IMR-90 (cell line): ENCODE data around the gene NADK. TPM values are rescaled to one million over a fixed set of nuclear protein-coding genes. Genes with fewer than 3 reads are reported as not detected.

Source experiments
- ATAC-seq: fragments of 200-7000 bp; cut with Tn5 transposase; 2 replicates; pipeline ENCODE4 v1.9.1; 2020; ENCODE audit warnings: low read depth, mild to moderate bottlenecking, moderate library complexity
- BruUV-seq: library from RNA; stranded (reverse); fragments of 400-500 nt; replicated peaks from 2 replicates; lab custom pipeline; 2021; lab: Mats Ljungman, UMichigan
- CTCF ChIA-PET: fragments of 300-600 bp; formaldehyde crosslinking; extraction: SDS; loops from one replicate; lab custom pipeline; 2021; ENCODE audit warnings: antibody characterized with exemption; lab: Yijun Ruan, JAX
- POLR2A ChIA-PET: fragments of 300-600 bp; sonication (Branson Sonifier 250); formaldehyde crosslinking; loops from one replicate; lab custom pipeline; 2022; ENCODE audit warnings: antibody characterized with exemption; ENCODE audit not compliant: unreplicated experiment; lab: Charles Lee
- DNase-seq: peaks from one replicate; pipeline ENCODE4 v3.0.0; 2013
- H2AFZ ChIP-seq: replicated peaks from 2 replicates; pipeline ENCODE3; 2013; ENCODE audit warnings: low read length, mild to moderate bottlenecking; ENCODE audit not compliant: poor library complexity
- H2AK5ac ChIP-seq: 2 replicates; pipeline ENCODE4 v1.6.1; 2013; ENCODE audit warnings: low read depth, low read length, inconsistent platforms
- H2AK9ac ChIP-seq: replicated peaks from 2 replicates; pipeline ENCODE3; 2013; ENCODE audit warnings: mild to moderate bottlenecking, low read depth, low read length, moderate library complexity; ENCODE audit not compliant: poor library complexity
- H2BK120ac ChIP-seq: 2 replicates; pipeline ENCODE4 v1.6.1; 2013; ENCODE audit warnings: low read depth, low read length, inconsistent platforms
- H2BK15ac ChIP-seq: 3 replicates; pipeline ENCODE4 v1.6.1; 2013; ENCODE audit warnings: low read depth, low read length, inconsistent platforms
- H2BK20ac ChIP-seq: 2 replicates; pipeline ENCODE4 v1.6.1; 2013; ENCODE audit warnings: low read depth, mild to moderate bottlenecking, inconsistent platforms, low read length, moderate library complexity
- H2BK5ac ChIP-seq: 2 replicates; pipeline ENCODE4 v1.6.1; 2013; ENCODE audit warnings: mild to moderate bottlenecking, low read depth, low read length, inconsistent platforms; ENCODE audit not compliant: poor library complexity, severe bottlenecking
- H3K14ac ChIP-seq: replicated peaks from 2 replicates; pipeline ENCODE4 v1.6.1; 2013; ENCODE audit warnings: low read depth, low read length, inconsistent platforms
- H3K18ac ChIP-seq: 2 replicates; pipeline ENCODE4 v1.6.1; 2013; ENCODE audit warnings: low read depth, low read length, control low read depth
- H3K23ac ChIP-seq: 2 replicates; pipeline ENCODE4 v1.6.1; 2013; ENCODE audit warnings: low read depth, low read length, inconsistent platforms
- H3K27ac ChIP-seq: 2 replicates; pipeline ENCODE4 v1.5.1; 2013; ENCODE audit warnings: mild to moderate bottlenecking, control low read depth, low read length; ENCODE audit not compliant: insufficient read depth
- H3K27me3 ChIP-seq: 2 replicates; pipeline ENCODE4 v1.6.1; 2013; ENCODE audit warnings: low read length; ENCODE audit not compliant: control insufficient read depth, insufficient read depth
- H3K36me3 ChIP-seq: 2 replicates; pipeline ENCODE4 v1.6.1; 2013; ENCODE audit warnings: low read length, mixed read lengths; ENCODE audit not compliant: control insufficient read depth, insufficient read depth
- H3K4ac ChIP-seq: 2 replicates; pipeline ENCODE4 v1.6.1; 2013; ENCODE audit warnings: low read depth, low read length, inconsistent platforms
- H3K4me1 ChIP-seq: 2 replicates; pipeline ENCODE4 v1.6.1; 2013; ENCODE audit warnings: low read length, mixed read lengths; ENCODE audit not compliant: control insufficient read depth, insufficient read depth
- H3K4me2 ChIP-seq: 2 replicates; pipeline ENCODE4 v1.6.1; 2013; ENCODE audit warnings: low read depth, mild to moderate bottlenecking, control low read depth, low read length, moderate library complexity
- H3K4me3 ChIP-seq: 2 replicates; pipeline ENCODE4 v1.5.1; 2013; ENCODE audit warnings: low read depth, mild to moderate bottlenecking, control low read depth, low read length, moderate library complexity; ENCODE audit not compliant: insufficient read depth
- H3K56ac ChIP-seq: 2 replicates; pipeline ENCODE4 v1.6.1; 2013; ENCODE audit warnings: low read length, inconsistent platforms; ENCODE audit not compliant: insufficient read depth; ENCODE audit errors: extremely low read depth
- H3K79me1 ChIP-seq, 2 experiments: 2 replicates each; pipeline ENCODE4 v1.6.1; 2013; ENCODE audit warnings: low read length in 2 of 2, inconsistent platforms in 1 of 2, low read depth in 1 of 2
- H3K9ac ChIP-seq: 2 replicates; pipeline ENCODE4 v1.6.1; 2013; ENCODE audit warnings: low read depth, low read length, control low read depth
- H3K9me1 ChIP-seq: 2 replicates; pipeline ENCODE4 v1.6.1; 2013; ENCODE audit warnings: low read length, inconsistent platforms; ENCODE audit not compliant: insufficient read depth
- H3K9me3 ChIP-seq: 2 replicates; pipeline ENCODE4 v1.6.1; 2013; ENCODE audit warnings: low read length; ENCODE audit not compliant: control insufficient read depth, insufficient read depth
- H4K20me1 ChIP-seq: 2 replicates; pipeline ENCODE4 v1.6.1; 2013; ENCODE audit warnings: low read length, inconsistent platforms; ENCODE audit not compliant: insufficient read depth
- H4K5ac ChIP-seq: 2 replicates; pipeline ENCODE4 v1.6.1; 2013; ENCODE audit warnings: mild to moderate bottlenecking, low read depth, low read length, control low read depth
- H4K8ac ChIP-seq, 2 experiments: 2 replicates each; pipeline ENCODE4 v1.6.1; 2013; ENCODE audit warnings: low read depth in 2 of 2, low read length in 2 of 2, control low read depth in 1 of 2, inconsistent platforms in 1 of 2
- H4K91ac ChIP-seq: 2 replicates; pipeline ENCODE4 v1.6.1; 2013; ENCODE audit warnings: low read depth, low read length, inconsistent platforms; ENCODE audit not compliant: insufficient read depth
- BHLHE40 ChIP-seq: fragments of 150-350 bp; IDR thresholded peaks from 2 replicates; pipeline ENCODE4 v1.6.1; 2016; ENCODE audit warnings: mild to moderate bottlenecking, low read depth, low read length
- CEBPB ChIP-seq: IDR thresholded peaks from 2 replicates; pipeline ENCODE4 v1.6.1; 2012; ENCODE audit warnings: low read depth, low read length, improper control_type of control experiment
- CHD1 ChIP-seq: IDR thresholded peaks from 2 replicates; pipeline ENCODE4 v1.6.1; 2012; ENCODE audit warnings: low read depth, low read length, improper control_type of control experiment
- FOS ChIP-seq: fragments of 150-350 bp; IDR thresholded peaks from 2 replicates; pipeline ENCODE4 v1.6.1; 2016; ENCODE audit warnings: low read depth, low read length
- MAFK ChIP-seq: IDR thresholded peaks from 2 replicates; pipeline ENCODE4 v1.6.1; 2012; ENCODE audit warnings: low read depth, low read length, improper control_type of control experiment
- MAZ ChIP-seq: IDR thresholded peaks from 2 replicates; pipeline ENCODE4 v1.6.1; 2012; ENCODE audit warnings: low read depth, mild to moderate bottlenecking, low read length, improper control_type of control experiment, moderate library complexity, borderline replicate concordance
- MXI1 ChIP-seq: IDR thresholded peaks from 2 replicates; pipeline ENCODE4 v1.6.1; 2012; ENCODE audit warnings: low read depth, mild to moderate bottlenecking, low read length, moderate library complexity, borderline replicate concordance
- NFE2L2 ChIP-seq: fragments of 150-350 bp; IDR thresholded peaks from 2 replicates; pipeline ENCODE4 v1.6.1; 2016; ENCODE audit warnings: low read depth, mild to moderate bottlenecking, low read length
- POLR2A ChIP-seq: IDR thresholded peaks from 2 replicates; pipeline ENCODE4 v1.6.1; 2012; ENCODE audit warnings: mild to moderate bottlenecking, low read depth, low read length
- RAD21 ChIP-seq: IDR thresholded peaks from 2 replicates; pipeline ENCODE4 v1.6.1; 2012; ENCODE audit warnings: low read length, improper control_type of control experiment
- RCOR1 ChIP-seq: IDR thresholded peaks from 2 replicates; pipeline ENCODE4 v1.6.1; 2012; ENCODE audit warnings: mild to moderate bottlenecking, low read length, improper control_type of control experiment; ENCODE audit not compliant: insufficient replicate concordance
- RFX5 ChIP-seq: IDR thresholded peaks from 2 replicates; pipeline ENCODE4 v1.8.0; 2012; ENCODE audit warnings: low read depth, mild to moderate bottlenecking, low read length, moderate library complexity
- SMC3 ChIP-seq: fragments of 150-350 bp; IDR thresholded peaks from 2 replicates; pipeline ENCODE4 v1.6.1; 2016; ENCODE audit warnings: low read depth, mild to moderate bottlenecking, antibody characterized with exemption, low read length, moderate library complexity
- USF2 ChIP-seq: fragments of 150-350 bp; IDR thresholded peaks from 2 replicates; pipeline ENCODE4 v1.6.1; 2017; ENCODE audit warnings: mild to moderate bottlenecking, antibody characterized with exemption, low read length, low read depth
- WGBS, 2 experiments: methylation state at CpG; one replicate each; pipeline versions ENCODE4 v1.1.5 to v1.1.7; 2013; ENCODE audit warnings: missing lambda C conversion rate in 2 of 2; ENCODE audit not compliant: insufficient read length in 1 of 2; ENCODE audit errors: extremely low coverage in 2 of 2; 5-methylcytosine and 5-hydroxymethylcytosine counted together
- dilution Hi-C: fragments of 300-500 bp; cut with HindIII; formaldehyde crosslinking; loops from one replicate; pipeline ENCODE4 v1.14.3; 2018; ENCODE audit warnings: low sequenced_read_pairs; ENCODE audit not compliant: unreplicated experiment
- in situ Hi-C: fragments of 300-500 bp; cut with MboI; formaldehyde crosslinking; loops from 3 replicates; pipeline ENCODE4 v1.14.3; 2019; ENCODE audit warnings: low sequenced_read_pairs, inconsistent platforms, mixed read lengths
- intact Hi-C: fragments of 100-400 bp; cut with micrococcal nuclease; formaldehyde crosslinking; loops from 2 replicates; pipeline ENCODE4 v1.10.0; 2022
- polyA plus RNA-seq, 3 experiments: library from polyadenylated mRNA; depleted of rRNA; stranded (reverse); fragments of >200 nt; gene quantifications; 2 replicates each; pipeline ENCODE4 v1.2.3, GENCODE V29; 2012; ENCODE audit warnings: low replicate concordance in 1 of 3
- total RNA-seq: library from RNA; depleted of rRNA; stranded (reverse); fragments of >200 nt; gene quantifications from 2 replicates; pipeline ENCODE4 v1.2.3, GENCODE V29; 2012
- TF ChIP-seq, protein P1 (sequence below): conservative IDR thresholded peaks from 2 replicates; pipeline ENCODE4 v1.5.1; 2012; ENCODE audit warnings: mild to moderate bottlenecking, low read depth, low read length, improper control_type of control experiment
- TF ChIP-seq, protein P2 (sequence below): fragments of 150-350 bp; IDR thresholded peaks from 2 replicates; pipeline ENCODE4 v1.6.1; 2016; ENCODE audit warnings: low read depth, mild to moderate bottlenecking, low read length, moderate library complexity, borderline replicate concordance

The NADK gene
- total and polyA plus RNA-seq, 2 of the 4 experiments (the other 2 are of a cell fraction): 12.5 to 56.1 TPM

GRCh38 chr1:1732381-1732780 lies 45.9 kb downstream of the NADK start:
- TF ChIP-seq, protein P1, sequence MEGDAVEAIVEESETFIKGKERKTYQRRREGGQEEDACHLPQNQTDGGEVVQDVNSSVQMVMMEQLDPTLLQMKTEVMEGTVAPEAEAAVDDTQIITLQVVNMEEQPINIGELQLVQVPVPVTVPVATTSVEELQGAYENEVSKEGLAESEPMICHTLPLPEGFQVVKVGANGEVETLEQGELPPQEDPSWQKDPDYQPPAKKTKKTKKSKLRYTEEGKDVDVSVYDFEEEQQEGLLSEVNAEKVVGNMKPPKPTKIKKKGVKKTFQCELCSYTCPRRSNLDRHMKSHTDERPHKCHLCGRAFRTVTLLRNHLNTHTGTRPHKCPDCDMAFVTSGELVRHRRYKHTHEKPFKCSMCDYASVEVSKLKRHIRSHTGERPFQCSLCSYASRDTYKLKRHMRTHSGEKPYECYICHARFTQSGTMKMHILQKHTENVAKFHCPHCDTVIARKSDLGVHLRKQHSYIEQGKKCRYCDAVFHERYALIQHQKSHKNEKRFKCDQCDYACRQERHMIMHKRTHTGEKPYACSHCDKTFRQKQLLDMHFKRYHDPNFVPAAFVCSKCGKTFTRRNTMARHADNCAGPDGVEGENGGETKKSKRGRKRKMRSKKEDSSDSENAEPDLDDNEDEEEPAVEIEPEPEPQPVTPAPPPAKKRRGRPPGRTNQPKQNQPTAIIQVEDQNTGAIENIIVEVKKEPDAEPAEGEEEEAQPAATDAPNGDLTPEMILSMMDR: no peak
- TF ChIP-seq RAD21: no peak
- TF ChIP-seq NFE2L2: no peak
- TF ChIP-seq USF2: no peak
- TF ChIP-seq SMC3: no peak
- TF ChIP-seq RCOR1: no peak
- TF ChIP-seq RFX5: no peak
- TF ChIP-seq, protein P2, sequence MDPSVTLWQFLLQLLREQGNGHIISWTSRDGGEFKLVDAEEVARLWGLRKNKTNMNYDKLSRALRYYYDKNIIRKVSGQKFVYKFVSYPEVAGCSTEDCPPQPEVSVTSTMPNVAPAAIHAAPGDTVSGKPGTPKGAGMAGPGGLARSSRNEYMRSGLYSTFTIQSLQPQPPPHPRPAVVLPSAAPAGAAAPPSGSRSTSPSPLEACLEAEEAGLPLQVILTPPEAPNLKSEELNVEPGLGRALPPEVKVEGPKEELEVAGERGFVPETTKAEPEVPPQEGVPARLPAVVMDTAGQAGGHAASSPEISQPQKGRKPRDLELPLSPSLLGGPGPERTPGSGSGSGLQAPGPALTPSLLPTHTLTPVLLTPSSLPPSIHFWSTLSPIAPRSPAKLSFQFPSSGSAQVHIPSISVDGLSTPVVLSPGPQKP: no peak
- TF ChIP-seq CEBPB: no peak
- no peak for TF ChIP-seq FOS
- no peak for TF ChIP-seq MAFK
- TF ChIP-seq BHLHE40: no peak
- TF ChIP-seq POLR2A: no peak
- TF ChIP-seq CHD1: no peak
- no peak for TF ChIP-seq MXI1
- no peak for TF ChIP-seq MAZ
- no peaks in the 10 kb centered on the region for H3K27me3 ChIP-seq
- H2AK9ac ChIP-seq: no peak overlapping the region
- H4K20me1 ChIP-seq: peaks cover 3% of the 10 kb centered on the region; the same call in 1 of the 2 replicates
- no peak overlapping the region for H3K4me3 ChIP-seq
- H3K79me1 ChIP-seq: no peaks in the 10 kb centered on the region
- no peak overlapping the region for H3K18ac ChIP-seq
- H3K9me3 ChIP-seq: no peaks in the 10 kb centered on the region
- ATAC-seq: no peak
- H2AFZ ChIP-seq: no peak overlapping the region
- no peak for DNase-seq
- no peak overlapping the region for H2BK120ac ChIP-seq
- no peak overlapping the region for H2BK15ac ChIP-seq
- no peak overlapping the region for H3K9ac ChIP-seq
- no peak overlapping the region for H4K91ac ChIP-seq
- peaks cover 5% of the 10 kb centered on the region for H3K4me1 ChIP-seq
- H4K5ac ChIP-seq: no peak overlapping the region
- in situ Hi-C loops (no loop called here), dilution Hi-C loops (no loop called here), intact Hi-C loops (no loop called here)
- no peak overlapping the region for H2BK20ac ChIP-seq
- peaks cover 25% of the 10 kb centered on the region for H3K36me3 ChIP-seq
- CTCF ChIA-PET: no interaction called here
- H3K23ac ChIP-seq: no peak overlapping the region
- H4K8ac ChIP-seq: no peak overlapping the region
- H3K4me2 ChIP-seq: no peak overlapping the region
- no peaks in the 10 kb centered on the region for H3K9me1 ChIP-seq
- no TSS peak for BruUV-seq
- no peak overlapping the region for H3K27ac ChIP-seq
- WGBS, 2 experiments: no CpG with 5 or more reads among the region's 17 CpGs
- no peak overlapping the region for H2BK5ac ChIP-seq
- no peak overlapping the region for H3K56ac ChIP-seq
- POLR2A ChIA-PET: no interaction called here
- H3K14ac ChIP-seq: no peak overlapping the region
- no peak overlapping the region for H3K4ac ChIP-seq
- H2AK5ac ChIP-seq: no peak overlapping the region
